Muscle layer of colon (tissue), 2 donors: ENCODE results near the gene COQ2.
"Not testable (repeated sequence)": the region's sequence is repeated elsewhere in the genome, so short reads cannot be mapped to it uniquely, and the experiment has no call there.

Source experiments
- H3K27ac ChIP-seq: one replicate; pipeline ENCODE4 v1.7.0; 2013; ENCODE audit warnings: low read depth, mild to moderate bottlenecking, low read length, moderate library complexity
- H3K27me3 ChIP-seq, 2 donors: one replicate each; pipeline ENCODE4 v1.7.0; 2013; ENCODE audit warnings: low read length in 2 of 2, mild to moderate bottlenecking in 2 of 2; ENCODE audit not compliant: insufficient read depth in 2 of 2, control insufficient read depth in 1 of 2
- H3K36me3 ChIP-seq: one replicate; pipeline ENCODE4 v1.7.0; 2013; ENCODE audit warnings: mild to moderate bottlenecking, low read length; ENCODE audit not compliant: insufficient read depth
- H3K4me1 ChIP-seq: one replicate; pipeline ENCODE4 v1.7.0; 2013; ENCODE audit warnings: mild to moderate bottlenecking, low read length; ENCODE audit not compliant: insufficient read depth
- H3K4me3 ChIP-seq, 2 donors: one replicate each; pipeline ENCODE4 v1.7.0; 2013; ENCODE audit warnings: low read length in 2 of 2, low read depth in 1 of 2, mild to moderate bottlenecking in 1 of 2, moderate library complexity in 1 of 2
- H3K9ac ChIP-seq: one replicate; pipeline ENCODE4 v1.7.0; 2013; ENCODE audit warnings: low read length
- H3K9me3 ChIP-seq: one replicate; pipeline ENCODE4 v1.7.0; 2013; ENCODE audit warnings: mild to moderate bottlenecking, low read length
- donor health status: abdominal sarcoma.
- donor health status: Adenocarcinoma of cecum.

COQ2 gene

DNA sequence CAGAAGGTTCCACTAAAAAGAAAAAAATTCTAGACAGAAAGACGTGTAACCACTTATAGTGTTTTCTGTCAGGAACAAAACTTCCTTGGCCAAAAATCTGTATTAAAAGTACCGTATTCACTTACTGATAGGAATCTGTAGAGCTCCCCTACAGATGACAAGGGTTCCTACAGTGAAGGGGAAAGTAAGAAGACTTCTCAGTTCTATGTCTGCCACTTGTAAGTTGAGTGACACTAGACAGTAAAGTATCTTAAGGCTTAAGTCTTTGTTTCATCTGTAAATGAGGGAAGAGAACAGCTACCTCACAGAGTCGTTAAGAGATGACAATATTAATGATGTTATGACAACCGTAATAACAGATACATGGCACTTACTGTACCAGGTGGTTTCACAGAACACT is 3.3 kb downstream of the COQ2 start:
- Histone ChIP-seq H3K27me3 (no peaks in the 10 kb centered on the region), H3K9ac (no peak overlapping the region), H3K9me3 (no peaks in the 10 kb centered on the region), H3K4me1 (peaks cover 19% of the 10 kb centered on the region), H3K27ac (peak overlapping the region; percentile 3), H3K4me3 (no peak overlapping the region), H3K36me3 (no peaks in the 10 kb centered on the region)

DNA sequence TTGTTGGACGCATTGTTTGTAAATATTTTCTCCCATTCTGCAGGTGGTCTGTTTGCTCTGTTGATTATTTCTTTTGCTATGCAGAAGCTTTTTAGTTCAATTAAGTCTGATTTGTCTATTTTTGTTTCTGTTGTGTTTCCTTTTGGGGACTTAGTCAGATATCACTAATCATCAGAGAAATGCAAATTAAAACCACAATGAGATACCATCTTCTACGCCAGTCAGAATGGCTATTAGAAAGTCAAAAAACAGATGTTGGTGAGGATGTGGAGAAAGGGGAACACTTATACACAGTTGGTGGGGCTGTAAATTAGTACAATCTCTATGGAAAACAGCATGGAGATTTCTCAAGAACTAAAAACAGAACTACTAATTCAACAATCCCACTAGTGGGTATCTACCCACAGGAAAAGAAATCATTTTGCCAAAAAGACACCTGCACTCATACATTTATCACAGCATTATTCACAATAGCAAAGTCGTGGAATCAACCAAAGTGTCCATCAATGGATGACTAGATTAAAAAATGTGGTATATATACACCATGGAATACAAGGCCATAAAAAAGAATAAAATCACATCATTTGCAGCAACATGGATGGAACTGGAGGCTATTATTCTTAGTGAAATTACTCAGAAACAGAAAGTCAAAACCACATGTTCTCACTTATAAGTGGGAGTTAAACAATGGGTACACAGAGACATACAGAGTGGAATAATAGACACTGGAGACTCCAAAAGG is 8.1 kb downstream of the COQ2 start:
- Histone ChIP-seq H3K9ac (no peak overlapping the region), H3K36me3 (no peaks in the 10 kb centered on the region), H3K4me3 (no peak overlapping the region), H3K4me1 (peaks cover under 1% of the 10 kb centered on the region), H3K9me3 (no peaks in the 10 kb centered on the region), H3K27ac (no peak overlapping the region), H3K27me3 (no peaks in the 10 kb centered on the region)

- not testable (repeated sequence) for H3K9ac ChIP-seq, H3K27me3 ChIP-seq, H3K9me3 ChIP-seq, H3K36me3 ChIP-seq, H3K4me1 ChIP-seq, H3K27ac ChIP-seq, H3K4me3 ChIP-seq
Measured at GRCh38 chr4:83273926-83274325, 10.7 kb downstream of the COQ2 start.

- no peaks in the 10 kb centered on the region for H3K4me1 ChIP-seq
- no peaks in the 10 kb centered on the region for H3K9me3 ChIP-seq
- no peak overlapping the region for H3K27ac ChIP-seq
- H3K9ac ChIP-seq = no peak overlapping the region
- H3K4me3 ChIP-seq = no peak overlapping the region
- H3K36me3 ChIP-seq = no peaks in the 10 kb centered on the region
- H3K27me3 ChIP-seq = no peaks in the 10 kb centered on the region
Measured at GRCh38 chr4:83272900-83273299, 11.7 kb downstream of the COQ2 start.

GRCh38 chr4:83269256-83269655 is 15.3 kb downstream of the COQ2 start:
- Histone ChIP-seq H3K4me3 (no peak overlapping the region), H3K9ac (no peak overlapping the region), H3K27me3 (no peaks in the 10 kb centered on the region), H3K27ac (no peak overlapping the region), H3K36me3 (no peaks in the 10 kb centered on the region), H3K4me1 (no peaks in the 10 kb centered on the region), H3K9me3 (no peaks in the 10 kb centered on the region)

GRCh38 chr4:83268491-83268890 is 16.1 kb downstream of the COQ2 start:
- no peak overlapping the region for H3K27ac ChIP-seq
- no peaks in the 10 kb centered on the region for H3K4me1 ChIP-seq
- no peaks in the 10 kb centered on the region for H3K36me3 ChIP-seq
- no peaks in the 10 kb centered on the region for H3K9me3 ChIP-seq
- no peaks in the 10 kb centered on the region for H3K27me3 ChIP-seq
- no peak overlapping the region for H3K9ac ChIP-seq
- H3K4me3 ChIP-seq = no peak overlapping the region

- Histone ChIP-seq H3K4me3 (no peak overlapping the region), H3K4me1 (no peaks in the 10 kb centered on the region), H3K9ac (no peak overlapping the region), H3K27ac (no peak overlapping the region), H3K9me3 (no peaks in the 10 kb centered on the region), H3K27me3 (no peaks in the 10 kb centered on the region), H3K36me3 (no peaks in the 10 kb centered on the region)
Measured at GRCh38 chr4:83267830-83268475, 16.6 kb downstream of the COQ2 start.

DNA sequence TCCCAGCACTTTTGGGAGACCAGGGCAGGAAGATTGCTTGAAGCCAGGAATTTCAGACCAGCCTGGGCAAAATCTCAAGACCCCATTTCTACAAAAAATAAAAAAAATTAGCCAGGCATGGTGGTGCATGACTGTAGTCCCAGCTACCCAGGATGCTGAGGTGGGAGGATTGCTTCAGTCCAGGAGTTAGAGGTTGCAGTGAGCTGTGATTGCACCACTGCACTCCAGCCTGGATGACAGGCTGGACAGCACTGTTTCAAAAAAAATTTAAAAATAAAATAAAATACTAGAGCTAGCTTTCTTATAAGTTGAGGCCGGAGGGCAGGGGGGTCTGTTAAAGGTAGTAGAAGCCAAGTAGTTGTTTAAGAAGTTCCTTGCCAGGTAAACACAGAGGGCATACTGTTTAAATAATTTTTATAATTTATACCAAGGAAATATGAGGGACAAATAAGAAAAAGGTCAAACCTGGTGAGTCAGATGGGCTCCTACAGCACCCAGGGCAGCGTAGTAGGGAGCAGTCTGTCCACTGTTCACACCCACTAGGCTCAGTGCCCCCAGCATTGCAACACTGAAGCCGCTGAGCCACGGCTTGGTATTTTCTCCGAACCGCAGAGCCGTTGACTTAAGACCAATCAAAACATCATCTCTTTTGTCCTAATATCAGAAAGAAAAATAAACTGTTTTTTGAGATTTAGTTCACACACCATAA is 17.3 kb downstream of the COQ2 start:
- Histone ChIP-seq H3K4me3 (no peak overlapping the region), H3K4me1 (no peaks in the 10 kb centered on the region), H3K36me3 (no peaks in the 10 kb centered on the region), H3K9me3 (no peaks in the 10 kb centered on the region), H3K27me3 (no peaks in the 10 kb centered on the region), H3K27ac (no peak overlapping the region), H3K9ac (no peak overlapping the region)

GRCh38 chr4:83266689-83267088 is 17.9 kb downstream of the COQ2 start:
- no peak overlapping the region for H3K9ac ChIP-seq
- no peaks in the 10 kb centered on the region for H3K36me3 ChIP-seq

GRCh38 chr4:83263106-83263505 is 21.5 kb downstream of the COQ2 start:
- Histone ChIP-seq H3K27me3 (no peaks in the 10 kb centered on the region), H3K9ac (no peak overlapping the region), H3K9me3 (no peaks in the 10 kb centered on the region), H3K4me1 (peaks cover 4% of the 10 kb centered on the region), H3K36me3 (no peaks in the 10 kb centered on the region), H3K27ac (no peak overlapping the region), H3K4me3 (no peak overlapping the region)

More at GRCh38 chr4:83266689-83267088, 17.9 kb downstream of the COQ2 start:
- Histone ChIP-seq H3K4me3 (no peak overlapping the region), H3K9me3 (no peaks in the 10 kb centered on the region), H3K4me1 (no peaks in the 10 kb centered on the region), H3K27me3 (no peaks in the 10 kb centered on the region), H3K27ac (no peak overlapping the region)

GRCh38 chr4:83262682-83263081 is 21.9 kb downstream of the COQ2 start:
- H3K4me1 ChIP-seq = peaks cover 4% of the 10 kb centered on the region
- H3K9ac ChIP-seq = no peak overlapping the region
- no peaks in the 10 kb centered on the region for H3K36me3 ChIP-seq
- H3K27me3 ChIP-seq = no peaks in the 10 kb centered on the region
- no peak overlapping the region for H3K27ac ChIP-seq
- no peak overlapping the region for H3K4me3 ChIP-seq
- H3K9me3 ChIP-seq = no peaks in the 10 kb centered on the region
